Liver (tissue), 9 donors: ENCODE results near the gene IRF4. TPM values are rescaled to one million over a fixed set of nuclear protein-coding genes. Genes with fewer than 3 reads are reported as not detected.

Experiments
- DNase-seq: peaks from one replicate; pipeline ENCODE4 v3.0.0-alpha.2; 2017; ENCODE audit warnings: low spot score
- H3K27ac ChIP-seq, 2 donors: one replicate each; pipeline ENCODE4 v1.7.0; 2013; ENCODE audit warnings: inconsistent platforms in 2 of 2, low read length in 2 of 2, control low read depth in 1 of 2, low read depth in 1 of 2, mild to moderate bottlenecking in 1 of 2
- H3K27me3 ChIP-seq, 4 donors: one replicate each; pipeline versions ENCODE4 v1.6.1 to v1.7.0; 2013; ENCODE audit warnings: low read length in 3 of 4, inconsistent platforms in 1 of 4, mild to moderate bottlenecking in 1 of 4, moderate library complexity in 1 of 4; ENCODE audit not compliant: control insufficient read depth in 4 of 4, insufficient read depth in 4 of 4
- H3K36me3 ChIP-seq, 4 donors: one replicate each; pipeline versions ENCODE4 v1.6.1 to v1.7.0; 2013; ENCODE audit warnings: low read length in 3 of 4, mild to moderate bottlenecking in 3 of 4, low read depth in 1 of 4, moderate library complexity in 1 of 4; ENCODE audit not compliant: control insufficient read depth in 4 of 4, insufficient read depth in 3 of 4
- H3K4me1 ChIP-seq, 4 donors: one replicate each; pipeline versions ENCODE4 v1.6.1 to v1.7.0; 2013; ENCODE audit warnings: low read length in 3 of 4, mild to moderate bottlenecking in 3 of 4, moderate library complexity in 1 of 4; ENCODE audit not compliant: control insufficient read depth in 4 of 4, insufficient read depth in 4 of 4
- H3K4me3 ChIP-seq, 3 donors: one replicate each; pipeline versions ENCODE4 v1.6.1 to v1.7.0; 2013; ENCODE audit warnings: low read length in 3 of 3, control low read depth in 1 of 3, low read depth in 1 of 3, mild to moderate bottlenecking in 1 of 3
- H3K9ac ChIP-seq, 2 donors: one replicate each; pipeline ENCODE4 v1.7.0; 2013; ENCODE audit warnings: low read length in 2 of 2, mild to moderate bottlenecking in 2 of 2, moderate library complexity in 2 of 2, control low read depth in 1 of 2, low read depth in 1 of 2
- H3K9me3 ChIP-seq, 4 donors: one replicate each; pipeline versions ENCODE4 v1.6.1 to v1.7.0; 2013; ENCODE audit warnings: low read length in 3 of 4; ENCODE audit not compliant: control insufficient read depth in 4 of 4
- EGR1 ChIP-seq, 2 donors: IDR thresholded peaks; 2 replicates each; pipeline ENCODE4 v1.6.1; 2016 to 2018; ENCODE audit warnings: antibody characterized with exemption in 2 of 2, low read depth in 2 of 2
- FOXA1 ChIP-seq: IDR thresholded peaks from 2 replicates; pipeline ENCODE4 v1.6.1; 2016; ENCODE audit warnings: antibody characterized with exemption
- GABPA ChIP-seq, 2 donors: IDR thresholded peaks in 1 of 2; conservative IDR thresholded peaks in 1 of 2; 2 replicates each; pipeline ENCODE4 v1.6.1; 2016; ENCODE audit warnings: antibody characterized with exemption in 2 of 2, mild to moderate bottlenecking in 1 of 2, moderate library complexity in 1 of 2
- HNF4A ChIP-seq, 2 donors: conservative IDR thresholded peaks; 2 replicates each; pipeline ENCODE4 v1.6.1; 2016; ENCODE audit warnings: antibody characterized with exemption in 2 of 2, mild to moderate bottlenecking in 2 of 2
- HNF4G ChIP-seq: IDR thresholded peaks from 2 replicates; pipeline ENCODE4 v1.6.1; 2016; ENCODE audit warnings: antibody characterized with exemption
- NR2F2 ChIP-seq: IDR thresholded peaks from 2 replicates; pipeline ENCODE4 v1.6.1; 2016; ENCODE audit warnings: antibody characterized with exemption
- RAD21 ChIP-seq, 2 donors: IDR thresholded peaks; 2 replicates each; pipeline ENCODE4 v1.6.1; 2016; ENCODE audit warnings: antibody characterized with exemption in 2 of 2, mild to moderate bottlenecking in 2 of 2
- RXRA ChIP-seq, 2 donors: IDR thresholded peaks; 2 replicates each; pipeline ENCODE4 v1.6.1; 2017 to 2018; ENCODE audit warnings: antibody characterized with exemption in 2 of 2, mild to moderate bottlenecking in 1 of 2
- SP1 ChIP-seq: IDR thresholded peaks from 2 replicates; pipeline ENCODE4 v1.6.1; 2018; ENCODE audit warnings: antibody characterized with exemption, mild to moderate bottlenecking
- TAF1 ChIP-seq: conservative IDR thresholded peaks from 2 replicates; pipeline ENCODE4 v1.6.1; 2016; ENCODE audit warnings: antibody characterized with exemption, mild to moderate bottlenecking
- YY1 ChIP-seq: IDR thresholded peaks from 2 replicates; pipeline ENCODE4 v1.6.1; 2016; ENCODE audit warnings: antibody characterized with exemption, mild to moderate bottlenecking
- WGBS: extraction: QIAGEN DNeasy Blood & Tissue Kit; methylation state at CpG from one replicate; pipeline ENCODE4 v1.1.7; 2013; 5-methylcytosine and 5-hydroxymethylcytosine counted together
- polyA plus RNA-seq, 2 donors: library from polyadenylated mRNA; stranded (reverse) in 1 of 2; unstranded in 1 of 2; fragments of 200-250 nt in 1 of 2; fragments of >200 nt in 1 of 2; fragmentation: Nextera tagmentation in 1 of 2; extraction: Ambion mirVana in 1 of 2; gene quantifications; one replicate each; pipeline versions ENCODE4 v1.2.1 to v1.2.3, GENCODE V29; 2013 to 2015
- total RNA-seq, 2 donors: library from RNA; depleted of rRNA; stranded (reverse); fragments of >200 nt; gene quantifications; one replicate each; pipeline ENCODE4 v1.2.3, GENCODE V29; 2014
- TF ChIP-seq, protein P1 (sequence below): IDR thresholded peaks from 2 replicates; pipeline ENCODE4 v1.6.1; 2016; ENCODE audit warnings: antibody characterized with exemption
- TF ChIP-seq, protein P2 (sequence below): IDR thresholded peaks from 2 replicates; pipeline ENCODE4 v1.6.1; 2016; ENCODE audit warnings: antibody characterized with exemption
- donor health status: healthy.
- donor health status: healthy.
- donor health status: healthy.
- donor health status: healthy.
- donor health status: healthy.

The IRF4 gene
- total and polyA plus RNA-seq, 4 donors = 0.68 to 1.6 (median 1.1) TPM

DNA sequence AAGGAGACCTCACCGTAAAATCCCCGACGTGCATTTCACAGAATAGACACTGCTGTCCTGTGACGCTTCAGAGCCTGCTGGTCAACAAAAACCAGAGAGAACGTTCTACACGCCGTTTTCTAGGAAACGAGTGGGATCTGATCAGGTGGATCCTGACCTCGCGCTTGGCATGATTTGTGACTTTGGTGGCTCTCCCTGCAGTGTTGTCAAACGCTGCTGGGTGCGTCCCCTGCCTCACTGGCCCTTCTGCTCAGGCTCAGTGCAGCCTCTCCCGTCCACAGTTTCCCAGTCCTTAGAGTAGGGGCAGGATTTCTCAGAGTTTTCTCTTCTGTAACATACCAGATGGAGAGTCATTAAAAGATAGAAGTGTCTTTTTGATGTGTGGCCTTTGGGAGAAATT is 27.6 kb upstream of the IRF4 start:
- H3K4me3 ChIP-seq = no peak overlapping the region
- DNase-seq = no peak
- peaks cover 0 to 12% (median 3%) of the 10 kb centered on the region in 4 donors for H3K9me3 ChIP-seq
- H3K27ac ChIP-seq = no peak overlapping the region
- no peaks in the 10 kb centered on the region for H3K27me3 ChIP-seq
- no peaks in the 10 kb centered on the region for H3K36me3 ChIP-seq
- WGBS = 92% methylated on average over 13 of the region's 13 CpGs
- no peak overlapping the region for H3K9ac ChIP-seq
- TF ChIP-seq, protein P1, sequence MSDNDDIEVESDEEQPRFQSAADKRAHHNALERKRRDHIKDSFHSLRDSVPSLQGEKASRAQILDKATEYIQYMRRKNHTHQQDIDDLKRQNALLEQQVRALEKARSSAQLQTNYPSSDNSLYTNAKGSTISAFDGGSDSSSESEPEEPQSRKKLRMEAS = no peak
- TF ChIP-seq GABPA (IDR thresholded peaks at IDR 0.05 in 1 of 2, conservative IDR thresholded peaks at IDR 0.05 in 1 of 2) (no peak), HNF4G (no peak), HNF4A (conservative IDR thresholded peaks at IDR 0.05) (no peak), SP1 (no peak)
- TF ChIP-seq, protein P2, sequence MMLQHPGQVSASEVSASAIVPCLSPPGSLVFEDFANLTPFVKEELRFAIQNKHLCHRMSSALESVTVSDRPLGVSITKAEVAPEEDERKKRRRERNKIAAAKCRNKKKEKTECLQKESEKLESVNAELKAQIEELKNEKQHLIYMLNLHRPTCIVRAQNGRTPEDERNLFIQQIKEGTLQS = no peak
- peaks cover 2 to 6% (median 5%) of the 10 kb centered on the region in 4 donors for H3K4me1 ChIP-seq

DNA sequence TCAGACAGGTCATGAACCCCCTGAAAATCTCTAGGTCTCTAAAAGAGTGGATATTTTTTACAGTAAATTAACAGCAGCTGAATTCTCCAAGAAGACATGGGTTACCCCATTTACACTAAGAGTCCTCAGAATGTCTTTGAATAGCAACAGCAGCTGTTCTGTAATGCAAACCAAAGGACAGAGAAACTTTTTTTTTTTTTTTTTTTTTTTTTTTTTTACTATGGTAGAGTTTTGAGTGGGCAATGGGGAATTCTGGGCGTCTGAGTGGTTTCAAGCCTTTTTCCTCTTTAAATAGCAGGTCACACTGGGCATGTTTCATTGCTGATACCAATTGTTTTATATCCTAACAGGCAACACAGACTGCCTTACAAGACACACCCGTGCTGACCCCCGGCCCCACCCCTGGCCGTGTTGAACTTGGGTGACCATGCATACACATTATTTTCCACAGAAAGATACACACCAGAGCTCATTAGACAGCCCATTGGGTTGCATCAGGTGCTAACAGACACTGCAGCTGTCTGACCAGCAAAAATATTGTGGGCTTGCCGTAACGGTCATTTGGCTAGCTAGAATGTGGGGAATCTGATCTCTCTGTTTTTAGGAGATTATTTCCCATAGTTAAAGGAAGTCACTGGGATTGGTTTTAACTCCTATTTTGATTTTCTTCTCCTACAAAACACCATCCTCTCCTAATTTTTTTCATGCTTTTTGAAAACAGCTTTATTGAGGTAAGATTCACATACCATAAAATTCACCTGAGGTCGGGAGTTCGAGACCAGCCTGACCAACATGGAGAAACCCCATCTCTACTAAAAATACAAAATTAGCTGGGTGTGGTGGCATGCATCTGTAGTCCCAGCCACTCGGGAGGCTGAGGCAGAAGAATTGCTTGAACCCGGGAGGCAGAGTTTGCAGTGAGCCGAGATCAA is 26.7 kb upstream of the IRF4 start:
- no peaks in the 10 kb centered on the region for H3K36me3 ChIP-seq
- no peak for DNase-seq
- H3K4me1 ChIP-seq = peaks cover 2 to 6% (median 5%) of the 10 kb centered on the region in 4 donors
- WGBS = 78% methylated on average over 11 of the region's 11 CpGs
- H3K27ac ChIP-seq = no peak overlapping the region
- peaks cover 0 to 3% (median 0%) of the 10 kb centered on the region in 4 donors for H3K27me3 ChIP-seq
- TF ChIP-seq, protein P1 = no peak
- TF ChIP-seq FOXA1 (no peak), RXRA (IDR thresholded peaks at IDR 0.05) (no peak), TAF1 (no peak), RAD21 (IDR thresholded peaks at IDR 0.05) (no peak), YY1 (no peak), NR2F2 (no peak), HNF4G (no peak)
- H3K4me3 ChIP-seq = no peak overlapping the region
- H3K9me3 ChIP-seq = peaks cover 0 to 12% (median 3%) of the 10 kb centered on the region in 4 donors
- H3K9ac ChIP-seq = no peak overlapping the region

DNA sequence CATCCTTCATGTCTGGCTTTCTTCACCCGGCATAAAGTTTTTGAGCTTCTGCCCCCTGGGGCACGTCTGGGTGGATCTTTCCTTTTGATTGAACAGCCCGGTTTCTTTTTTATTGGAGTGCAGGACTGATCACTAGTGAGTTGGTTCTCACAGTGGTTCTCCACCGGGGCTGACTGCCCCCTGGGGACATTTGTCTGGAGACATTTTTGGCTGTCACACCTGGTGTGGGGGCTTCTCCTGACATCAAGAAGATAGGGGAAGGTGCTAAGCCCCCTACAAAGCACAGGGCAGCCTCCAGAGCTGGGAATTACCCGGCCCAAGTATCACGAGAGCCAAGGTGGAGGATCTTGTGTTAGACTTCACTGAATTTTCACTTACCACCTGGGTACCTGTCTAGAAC is 25.7 kb upstream of the IRF4 start:
- TF ChIP-seq, protein P2 = no peak
- TF ChIP-seq FOXA1 (no peak), YY1 (no peak), EGR1 (IDR thresholded peaks at IDR 0.05; ENCODE audit: low read depth in 2 of 2) (no peak), GABPA (IDR thresholded peaks at IDR 0.05 in 1 of 2, conservative IDR thresholded peaks at IDR 0.05 in 1 of 2) (no peak), RAD21 (IDR thresholded peaks at IDR 0.05) (no peak), HNF4G (no peak), NR2F2 (no peak)
- TF ChIP-seq, protein P1 = no peak

More for the DNA sequence above, 25.7 kb upstream of the IRF4 start:
- 70% methylated on average over 6 of the region's 6 CpGs for WGBS
- Histone ChIP-seq H3K9ac (no peak overlapping the region), H3K9me3 (peaks cover 0 to 12% (median 3%) of the 10 kb centered on the region in 4 donors), H3K4me3 (no peak overlapping the region), H3K36me3 (no peaks in the 10 kb centered on the region), H3K4me1 (peaks cover 2 to 6% (median 4%) of the 10 kb centered on the region in 4 donors), H3K27ac (no peak overlapping the region), H3K27me3 (peaks cover 0 to 6% (median 3%) of the 10 kb centered on the region in 4 donors)
- no peak for DNase-seq
